Cerebellar nuclear complex (tissue), 1 donor: ENCODE results near the gene GNAQ.
"Not testable (repeated sequence)": the region's sequence is repeated elsewhere in the genome, so short reads cannot be mapped to it uniquely, and the experiment has no call there.

Source experiments
- DNase-seq, 2 experiments: peaks; one replicate each; lab custom pipeline; 2025; lab: John Stamatoyannopoulos, UW

The GNAQ gene

GRCh38 chr9:77771171-77771570 lies 260.4 kb downstream of the GNAQ start:
- no peak for DNase-seq

DNA sequence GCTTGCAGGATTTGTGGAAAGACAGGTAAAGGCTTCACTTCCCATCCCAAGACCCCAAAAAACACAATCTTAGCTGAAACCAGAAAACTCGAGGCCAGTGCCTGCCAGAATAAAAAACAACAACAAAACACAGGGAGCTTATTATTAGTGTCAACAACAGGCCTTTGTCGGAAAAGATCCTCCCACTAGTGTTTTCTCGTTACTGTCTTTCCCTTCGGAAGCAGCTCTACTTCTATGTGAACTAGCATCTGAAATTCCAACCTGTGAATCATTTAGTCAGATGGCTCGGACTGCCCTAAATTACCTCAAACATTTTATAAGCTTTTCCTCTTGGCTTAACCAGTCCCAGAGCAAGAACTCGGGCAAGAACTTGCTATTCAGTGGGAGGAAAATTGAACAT lies 261.3 kb downstream of the GNAQ start:
- DNase-seq, result no peak

- no peak for DNase-seq
These were observed 262.4 kb downstream of the GNAQ start for GRCh38 chr9:77769246-77769645.

DNA sequence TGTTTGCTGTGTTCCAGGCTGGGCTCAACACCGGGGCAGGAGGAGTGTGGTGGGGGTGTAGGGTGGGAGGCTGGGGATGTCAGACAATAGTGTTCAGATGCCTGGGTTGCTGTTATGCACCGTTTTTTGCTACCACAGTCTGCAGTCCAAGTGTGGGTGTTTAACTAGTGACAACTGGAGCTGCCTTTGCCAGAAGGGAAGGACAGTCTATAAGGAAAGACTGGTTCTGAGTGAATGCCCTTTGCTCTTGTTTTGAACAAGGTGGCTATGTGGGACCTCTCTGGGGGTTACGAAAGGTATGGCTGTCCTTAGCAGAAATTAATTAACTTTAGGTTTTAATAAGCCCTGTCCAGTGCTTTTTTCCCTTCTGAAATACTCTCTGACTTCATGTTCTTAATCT lies 265.0 kb downstream of the GNAQ start:
- no peak for DNase-seq

- DNase-seq, result no peak
These were observed 265.8 kb downstream of the GNAQ start for GRCh38 chr9:77765781-77766259.

DNA sequence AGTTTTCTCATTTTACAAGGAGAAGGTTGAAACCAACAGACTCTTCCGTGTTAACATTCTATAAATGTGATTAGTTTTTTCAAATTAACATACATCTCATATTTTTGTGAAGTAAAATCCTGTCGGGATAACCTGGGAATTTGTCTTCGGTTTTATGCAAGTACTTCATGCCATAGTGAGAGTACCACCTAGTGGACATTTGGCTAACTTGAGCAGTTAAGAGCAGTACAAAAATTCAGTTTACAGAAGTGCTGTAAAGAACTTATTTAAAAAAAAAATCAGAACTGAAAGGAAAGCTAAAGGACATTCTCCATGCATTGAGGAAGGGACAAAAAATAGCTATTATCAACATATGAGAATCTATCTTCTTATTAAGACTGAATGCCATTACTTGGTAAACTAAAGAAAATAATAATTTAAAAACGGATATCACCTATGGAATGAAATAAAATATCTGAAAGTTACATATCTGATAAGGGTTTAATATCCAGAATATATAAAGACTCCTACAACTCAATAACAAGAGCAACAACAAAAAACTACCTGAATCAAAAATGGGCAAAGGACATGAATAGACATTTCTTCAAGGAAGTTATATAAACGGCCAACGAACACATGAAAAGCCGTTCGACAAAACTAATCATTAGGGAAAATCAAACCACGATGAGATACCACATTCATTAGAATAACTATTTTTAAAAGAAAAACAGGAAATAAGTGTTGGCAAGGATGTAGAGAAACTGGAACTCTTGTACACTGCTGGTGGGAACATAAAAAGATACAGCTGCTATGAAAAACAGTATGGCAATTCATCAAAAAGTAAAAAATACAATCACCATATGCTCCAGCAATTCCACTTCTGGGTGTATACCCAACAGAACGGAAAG lies 266.5 kb downstream of the GNAQ start:
- no peak for DNase-seq

DNA sequence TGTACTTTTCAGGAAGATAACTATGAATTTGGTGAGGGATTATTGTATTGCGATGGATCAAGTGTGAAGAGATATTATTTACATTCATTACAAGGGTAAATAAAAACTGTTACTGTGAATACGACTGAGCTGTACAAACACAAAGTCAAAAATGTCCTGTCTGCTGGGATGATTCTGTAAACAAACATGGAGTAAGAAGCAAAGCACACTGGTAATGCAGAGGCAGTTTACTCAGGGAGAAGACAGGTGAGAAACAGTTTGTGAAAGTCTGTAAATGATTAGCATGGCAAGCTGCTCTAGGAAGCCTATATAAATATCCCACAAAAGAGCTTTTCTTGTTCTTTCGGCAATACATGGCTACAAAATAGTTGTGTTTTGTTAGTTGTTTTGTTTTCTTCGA lies 268.0 kb downstream of the GNAQ start:
- DNase-seq, result no peak

GRCh38 chr9:77760919-77761318 lies 270.7 kb downstream of the GNAQ start:
- not testable (repeated sequence) for DNase-seq

- no peak for DNase-seq
These were observed 272.2 kb downstream of the GNAQ start for GRCh38 chr9:77759391-77759790.

GRCh38 chr9:77756449-77756848 lies 275.2 kb downstream of the GNAQ start:
- DNase-seq, result no peak

GRCh38 chr9:77753180-77753579 lies 278.4 kb downstream of the GNAQ start:
- DNase-seq, result no peak

DNA sequence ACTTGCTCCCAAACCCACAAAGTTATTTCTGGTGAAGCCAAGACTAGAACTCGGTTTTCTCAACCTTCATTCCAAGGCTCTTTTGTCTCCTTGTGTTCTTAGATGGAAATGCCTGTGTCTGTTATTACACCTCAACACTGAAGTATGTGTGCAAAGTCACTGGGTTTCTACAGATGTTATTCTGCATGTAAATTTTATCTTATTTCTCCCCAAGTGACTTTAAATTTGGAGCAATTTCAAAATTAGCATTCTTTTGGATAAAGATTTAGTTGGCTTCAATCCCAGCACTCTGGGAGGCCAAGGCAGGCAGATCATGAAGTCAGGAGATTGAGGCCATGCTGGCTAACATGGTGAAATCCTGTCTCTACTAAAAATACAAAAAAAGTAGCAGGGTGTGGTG lies 279.1 kb downstream of the GNAQ start:
- no peak for DNase-seq

- DNase-seq, result no peak
These were observed 280.1 kb downstream of the GNAQ start for GRCh38 chr9:77751341-77752091.

GRCh38 chr9:77750981-77751340 lies 280.6 kb downstream of the GNAQ start:
- DNase-seq, result no peak

GRCh38 chr9:77750284-77750683 lies 281.3 kb downstream of the GNAQ start:
- no peak for DNase-seq

- no peak for DNase-seq
These were observed 283.3 kb downstream of the GNAQ start for GRCh38 chr9:77748214-77748772.

DNA sequence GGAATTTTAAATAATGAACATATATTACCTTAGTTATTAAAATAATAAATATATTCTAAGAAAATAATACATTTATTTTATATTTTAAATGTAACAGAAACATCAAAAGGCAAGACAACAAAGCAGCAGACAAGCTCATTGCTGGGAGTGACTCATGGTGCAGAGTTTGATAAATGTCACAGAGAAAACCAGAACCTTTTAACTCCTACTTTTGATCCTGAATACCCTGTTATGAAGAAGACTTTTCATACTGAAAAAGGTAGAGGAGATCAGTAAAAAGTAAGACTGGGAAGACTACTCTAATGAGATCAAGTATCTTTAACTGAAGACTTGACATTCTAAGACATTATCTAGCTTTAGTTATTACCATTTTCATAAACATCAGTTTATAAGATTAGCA lies 284.4 kb downstream of the GNAQ start:
- DNase-seq, result no peak

- DNase-seq, result no peak
These were observed 286.7 kb downstream of the GNAQ start for GRCh38 chr9:77744841-77745430.

GRCh38 chr9:77743386-77743785 lies 288.2 kb downstream of the GNAQ start:
- DNase-seq, result no peak

DNA sequence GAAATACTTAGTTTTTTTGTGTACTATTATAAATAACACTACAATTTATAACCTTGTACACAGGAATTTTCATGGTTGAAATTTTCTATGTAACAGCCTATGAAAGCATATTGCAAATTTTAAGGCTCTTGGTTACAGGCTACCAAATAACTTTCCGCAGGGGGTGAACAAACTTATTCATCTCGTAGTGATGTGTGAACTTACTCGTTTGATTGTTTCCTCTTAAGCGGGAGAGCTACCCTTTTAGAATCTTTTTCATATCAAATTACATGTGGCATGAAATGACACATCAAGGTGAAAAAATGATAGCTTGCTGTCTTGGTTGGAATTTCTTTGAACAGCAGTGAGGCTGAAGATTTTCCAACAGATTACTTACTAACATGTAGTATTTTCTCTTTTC lies 292.7 kb downstream of the GNAQ start:
- no peak for DNase-seq

GRCh38 chr9:77735494-77735893 lies 296.1 kb downstream of the GNAQ start:
- no peak for DNase-seq

GRCh38 chr9:77731930-77732329 lies 299.7 kb downstream of the GNAQ start:
- DNase-seq, result no peak
